B cell (primary cell): ENCODE results near the gene TRH.

ENCODE experiments used
- CTCF ChIP-seq: fragments of 200-600 bp; IDR thresholded peaks from one replicate; pipeline ENCODE4 v1.8.0; 2022; ENCODE audit warnings: antibody characterized with exemption, mild to moderate bottlenecking
- EZH2 ChIP-seq: IDR thresholded peaks from 2 replicates; pipeline ENCODE4 v1.6.1; 2012; ENCODE audit warnings: borderline replicate concordance, low read depth, mild to moderate bottlenecking, moderate library complexity, low read length; ENCODE audit not compliant: insufficient read depth, poor library complexity, severe bottlenecking

- TF ChIP-seq CTCF: no peak
- TF ChIP-seq EZH2: no peak
These were observed 2.2 kb upstream of the TRH start for GRCh38 chr3:129972301-129972700.
